NCI-H524 treated with DMSO at 0.1 percent for 48 hours (cell line): ENCODE data around the gene SYNDIG1.

Source experiments
- DNase-seq: peaks from one replicate; lab custom pipeline; 2025; lab: John Stamatoyannopoulos, UW

SYNDIG1 gene

GRCh38 chr20:24674921-24675605 is 205.6 kb downstream of the SYNDIG1 start:
- DNase-seq, result no peak

GRCh38 chr20:24675651-24676352 is 206.4 kb downstream of the SYNDIG1 start:
- no peak for DNase-seq

- DNase-seq, result no peak
These were observed 207.0 kb downstream of the SYNDIG1 start for GRCh38 chr20:24676353-24676977.

- no peak for DNase-seq
These were observed 207.5 kb downstream of the SYNDIG1 start for GRCh38 chr20:24676978-24677370.

GRCh38 chr20:24677626-24678315 is 208.3 kb downstream of the SYNDIG1 start:
- DNase-seq, result no peak

- DNase-seq, result no peak
These were observed 209.1 kb downstream of the SYNDIG1 start for GRCh38 chr20:24678351-24679106.

- DNase-seq, result no peak
These were observed 210.1 kb downstream of the SYNDIG1 start for GRCh38 chr20:24679448-24680047.

GRCh38 chr20:24681634-24682495 is 212.4 kb downstream of the SYNDIG1 start:
- no peak for DNase-seq

GRCh38 chr20:24682496-24682985 is 213.1 kb downstream of the SYNDIG1 start:
- no peak for DNase-seq

- no peak for DNase-seq
These were observed 214.2 kb downstream of the SYNDIG1 start for GRCh38 chr20:24683676-24684075.

- no peak for DNase-seq
These were observed 215.0 kb downstream of the SYNDIG1 start for GRCh38 chr20:24684421-24684871.

GRCh38 chr20:24684956-24685691 is 215.7 kb downstream of the SYNDIG1 start:
- no peak for DNase-seq

- no peak for DNase-seq
These were observed 216.3 kb downstream of the SYNDIG1 start for GRCh38 chr20:24685736-24686135.

- DNase-seq, result no peak
These were observed 216.7 kb downstream of the SYNDIG1 start for GRCh38 chr20:24686156-24686555.

GRCh38 chr20:24690408-24690807 is 221.0 kb downstream of the SYNDIG1 start:
- no peak for DNase-seq

GRCh38 chr20:24691901-24692351 is 222.5 kb downstream of the SYNDIG1 start:
- no peak for DNase-seq

- no peak for DNase-seq
These were observed 223.2 kb downstream of the SYNDIG1 start for GRCh38 chr20:24692446-24693200.

GRCh38 chr20:24693466-24694156 is 224.2 kb downstream of the SYNDIG1 start:
- no peak for DNase-seq
